Measurements from ENCODE around the gene GFOD2. TPM values are rescaled to one million over a fixed set of nuclear protein-coding genes. Genes with fewer than 3 reads are reported as not detected.
A peak's percentile ranks its signal among the peaks of the same experiment; 100 is the strongest.

Gene GFOD2
- total and polyA plus RNA-seq, 2 of the 13 experiments (the other 11 are each of a cell fraction or from before 2014, with no cell fraction given): 11.1 to 17.2 TPM

DNA sequence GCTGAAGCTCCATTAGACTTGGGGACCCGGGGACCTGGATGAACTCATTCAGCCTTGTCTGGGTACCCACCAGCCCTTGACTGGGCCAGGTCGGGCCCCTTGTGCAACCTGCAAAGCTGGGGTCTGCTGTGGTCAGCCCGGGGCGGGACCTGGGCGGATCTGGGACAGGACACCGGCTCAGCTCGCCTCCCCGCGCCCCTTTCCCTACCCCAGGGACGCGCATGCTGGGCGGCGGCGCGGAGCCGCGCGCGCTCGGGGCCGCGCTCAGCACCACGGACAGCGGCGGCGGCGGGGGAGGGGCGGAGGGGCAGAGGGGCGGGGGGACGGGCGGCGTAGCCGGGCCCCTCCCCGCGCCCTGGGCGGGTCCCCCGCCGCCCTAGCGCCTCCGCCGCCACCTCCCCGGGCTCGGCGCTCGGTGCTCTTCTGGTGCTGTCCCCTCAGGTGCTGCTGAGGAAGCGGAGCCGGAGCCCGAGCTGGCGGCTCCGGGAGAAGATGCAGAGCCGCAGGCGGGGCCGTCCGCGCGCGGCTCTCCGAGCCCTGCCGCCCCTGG, 66.5 kb downstream of the GFOD2 start (continued):
- no peak for TF ChIP-seq ZNF383 (CRISPR knock-in tag; IDR thresholded peaks at IDR 0.05; ENCODE audit: borderline replicate concordance)
- no peak for TF ChIP-seq ZNF224 (CRISPR knock-in tag; IDR thresholded peaks at IDR 0.05)
- no peak for TF ChIP-seq ZZZ3 (CRISPR knock-in tag; IDR thresholded peaks at IDR 0.05; ENCODE audit: borderline replicate concordance)
- no peak for TF ChIP-seq ZNF766 (CRISPR knock-in tag; IDR thresholded peaks at IDR 0.05; ENCODE audit: borderline replicate concordance)
- TF ChIP-seq IRX3 (CRISPR knock-in tag; IDR thresholded peaks at IDR 0.05; ENCODE audit: borderline replicate concordance, low read depth): no peak
- no peak for TF ChIP-seq SYNCRIP (IDR thresholded peaks at IDR 0.05; ENCODE audit: insufficient read depth, low read depth, low read length)
- TF ChIP-seq, protein P1, sequence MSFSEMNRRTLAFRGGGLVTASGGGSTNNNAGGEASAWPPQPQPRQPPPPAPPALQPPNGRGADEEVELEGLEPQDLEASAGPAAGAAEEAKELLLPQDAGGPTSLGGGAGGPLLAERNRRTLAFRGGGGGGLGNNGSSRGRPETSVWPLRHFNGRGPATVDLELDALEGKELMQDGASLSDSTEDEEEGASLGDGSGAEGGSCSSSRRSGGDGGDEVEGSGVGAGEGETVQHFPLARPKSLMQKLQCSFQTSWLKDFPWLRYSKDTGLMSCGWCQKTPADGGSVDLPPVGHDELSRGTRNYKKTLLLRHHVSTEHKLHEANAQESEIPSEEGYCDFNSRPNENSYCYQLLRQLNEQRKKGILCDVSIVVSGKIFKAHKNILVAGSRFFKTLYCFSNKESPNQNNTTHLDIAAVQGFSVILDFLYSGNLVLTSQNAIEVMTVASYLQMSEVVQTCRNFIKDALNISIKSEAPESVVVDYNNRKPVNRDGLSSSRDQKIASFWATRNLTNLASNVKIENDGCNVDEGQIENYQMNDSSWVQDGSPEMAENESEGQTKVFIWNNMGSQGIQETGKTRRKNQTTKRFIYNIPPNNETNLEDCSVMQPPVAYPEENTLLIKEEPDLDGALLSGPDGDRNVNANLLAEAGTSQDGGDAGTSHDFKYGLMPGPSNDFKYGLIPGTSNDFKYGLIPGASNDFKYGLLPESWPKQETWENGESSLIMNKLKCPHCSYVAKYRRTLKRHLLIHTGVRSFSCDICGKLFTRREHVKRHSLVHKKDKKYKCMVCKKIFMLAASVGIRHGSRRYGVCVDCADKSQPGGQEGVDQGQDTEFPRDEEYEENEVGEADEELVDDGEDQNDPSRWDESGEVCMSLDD (CRISPR knock-in tag; IDR thresholded peaks at IDR 0.05; ENCODE audit: borderline replicate concordance): no peak
- TF ChIP-seq HOMEZ (CRISPR knock-in tag; IDR thresholded peaks at IDR 0.05; ENCODE audit: low read depth): no peak
- no peak for TF ChIP-seq ZNF317 (CRISPR knock-in tag; IDR thresholded peaks at IDR 0.05)
- TF ChIP-seq ZMYM3 (CRISPR knock-in tag; IDR thresholded peaks at IDR 0.05): no peak
- TF ChIP-seq, protein P2, sequence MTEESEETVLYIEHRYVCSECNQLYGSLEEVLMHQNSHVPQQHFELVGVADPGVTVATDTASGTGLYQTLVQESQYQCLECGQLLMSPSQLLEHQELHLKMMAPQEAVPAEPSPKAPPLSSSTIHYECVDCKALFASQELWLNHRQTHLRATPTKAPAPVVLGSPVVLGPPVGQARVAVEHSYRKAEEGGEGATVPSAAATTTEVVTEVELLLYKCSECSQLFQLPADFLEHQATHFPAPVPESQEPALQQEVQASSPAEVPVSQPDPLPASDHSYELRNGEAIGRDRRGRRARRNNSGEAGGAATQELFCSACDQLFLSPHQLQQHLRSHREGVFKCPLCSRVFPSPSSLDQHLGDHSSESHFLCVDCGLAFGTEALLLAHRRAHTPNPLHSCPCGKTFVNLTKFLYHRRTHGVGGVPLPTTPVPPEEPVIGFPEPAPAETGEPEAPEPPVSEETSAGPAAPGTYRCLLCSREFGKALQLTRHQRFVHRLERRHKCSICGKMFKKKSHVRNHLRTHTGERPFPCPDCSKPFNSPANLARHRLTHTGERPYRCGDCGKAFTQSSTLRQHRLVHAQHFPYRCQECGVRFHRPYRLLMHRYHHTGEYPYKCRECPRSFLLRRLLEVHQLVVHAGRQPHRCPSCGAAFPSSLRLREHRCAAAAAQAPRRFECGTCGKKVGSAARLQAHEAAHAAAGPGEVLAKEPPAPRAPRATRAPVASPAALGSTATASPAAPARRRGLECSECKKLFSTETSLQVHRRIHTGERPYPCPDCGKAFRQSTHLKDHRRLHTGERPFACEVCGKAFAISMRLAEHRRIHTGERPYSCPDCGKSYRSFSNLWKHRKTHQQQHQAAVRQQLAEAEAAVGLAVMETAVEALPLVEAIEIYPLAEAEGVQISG (CRISPR knock-in tag; IDR thresholded peaks at IDR 0.05): 0 out of 2 replicates have a peak, but pooled peaks have one; percentile 18
- no peak for TF ChIP-seq CAMTA2 (CRISPR knock-in tag; IDR thresholded peaks at IDR 0.05; ENCODE audit: borderline replicate concordance)
- TF ChIP-seq KMT2A (CRISPR knock-in tag; IDR thresholded peaks at IDR 0.05): no peak; the same call in 1 of the 2 replicates
- TF ChIP-seq ARID3A (IDR thresholded peaks at IDR 0.05; ENCODE audit: low read depth, low read length): no peak
- TF ChIP-seq, protein P3, sequence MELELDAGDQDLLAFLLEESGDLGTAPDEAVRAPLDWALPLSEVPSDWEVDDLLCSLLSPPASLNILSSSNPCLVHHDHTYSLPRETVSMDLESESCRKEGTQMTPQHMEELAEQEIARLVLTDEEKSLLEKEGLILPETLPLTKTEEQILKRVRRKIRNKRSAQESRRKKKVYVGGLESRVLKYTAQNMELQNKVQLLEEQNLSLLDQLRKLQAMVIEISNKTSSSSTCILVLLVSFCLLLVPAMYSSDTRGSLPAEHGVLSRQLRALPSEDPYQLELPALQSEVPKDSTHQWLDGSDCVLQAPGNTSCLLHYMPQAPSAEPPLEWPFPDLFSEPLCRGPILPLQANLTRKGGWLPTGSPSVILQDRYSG (CRISPR knock-in tag; IDR thresholded peaks at IDR 0.05): no peak
- no peak for TF ChIP-seq ZNF83 (CRISPR knock-in tag; IDR thresholded peaks at IDR 0.05; ENCODE audit: borderline replicate concordance)
- no peak for TF ChIP-seq KDM1A (CRISPR knock-in tag; IDR thresholded peaks at IDR 0.05)
- TF ChIP-seq ZNF430 (CRISPR knock-in tag; IDR thresholded peaks at IDR 0.05): no peak
- no peak; the same call in 1 of the 2 replicates for TF ChIP-seq HOXA9 (CRISPR knock-in tag; IDR thresholded peaks at IDR 0.05; ENCODE audit: borderline replicate concordance)
- TF ChIP-seq ATF7 (IDR thresholded peaks at IDR 0.05): no peak
- TF ChIP-seq ATF7 (CRISPR knock-in tag; IDR thresholded peaks at IDR 0.05): no peak
